ENCODE measurements around the gene FAM50B.

DNA sequence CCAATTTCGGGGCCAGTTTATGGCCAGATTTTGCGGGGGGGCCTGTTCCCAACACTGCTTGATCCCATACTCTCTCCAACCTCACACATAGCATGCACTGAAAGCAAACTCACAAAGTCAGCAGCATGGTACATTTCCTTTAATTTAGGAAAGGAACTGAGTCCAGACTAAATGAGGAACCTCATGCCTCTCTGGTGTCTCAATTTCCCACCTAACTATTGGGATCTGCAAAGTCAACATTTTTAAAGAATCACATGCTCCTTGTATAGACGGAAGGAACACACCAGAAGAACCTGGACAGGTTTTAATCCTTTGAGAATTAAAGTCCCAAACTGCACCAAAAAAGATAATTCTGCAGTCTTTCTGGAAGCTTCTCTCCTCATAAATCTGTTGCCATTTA is 33.3 kb downstream of the FAM50B start:
- TF ChIP-seq ZNF24 (tag by site-specific recombination; IDR thresholded peaks at IDR 0.05) (no peak), ZEB2 (tag by site-specific recombination; IDR thresholded peaks at IDR 0.05) (no peak), ZNF585B (tag by site-specific recombination; IDR thresholded peaks at IDR 0.05) (no peak), ZNF350 (tag by site-specific recombination; IDR thresholded peaks at IDR 0.05) (no peak), ZNF623 (tag by site-specific recombination; IDR thresholded peaks at IDR 0.05) (no peak)
- TF ChIP-seq, protein P1, sequence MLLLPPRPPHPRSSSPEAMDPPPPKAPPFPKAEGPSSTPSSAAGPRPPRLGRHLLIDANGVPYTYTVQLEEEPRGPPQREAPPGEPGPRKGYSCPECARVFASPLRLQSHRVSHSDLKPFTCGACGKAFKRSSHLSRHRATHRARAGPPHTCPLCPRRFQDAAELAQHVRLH (tag by site-specific recombination; IDR thresholded peaks at IDR 0.05), result no peak
- TF ChIP-seq, protein P2, sequence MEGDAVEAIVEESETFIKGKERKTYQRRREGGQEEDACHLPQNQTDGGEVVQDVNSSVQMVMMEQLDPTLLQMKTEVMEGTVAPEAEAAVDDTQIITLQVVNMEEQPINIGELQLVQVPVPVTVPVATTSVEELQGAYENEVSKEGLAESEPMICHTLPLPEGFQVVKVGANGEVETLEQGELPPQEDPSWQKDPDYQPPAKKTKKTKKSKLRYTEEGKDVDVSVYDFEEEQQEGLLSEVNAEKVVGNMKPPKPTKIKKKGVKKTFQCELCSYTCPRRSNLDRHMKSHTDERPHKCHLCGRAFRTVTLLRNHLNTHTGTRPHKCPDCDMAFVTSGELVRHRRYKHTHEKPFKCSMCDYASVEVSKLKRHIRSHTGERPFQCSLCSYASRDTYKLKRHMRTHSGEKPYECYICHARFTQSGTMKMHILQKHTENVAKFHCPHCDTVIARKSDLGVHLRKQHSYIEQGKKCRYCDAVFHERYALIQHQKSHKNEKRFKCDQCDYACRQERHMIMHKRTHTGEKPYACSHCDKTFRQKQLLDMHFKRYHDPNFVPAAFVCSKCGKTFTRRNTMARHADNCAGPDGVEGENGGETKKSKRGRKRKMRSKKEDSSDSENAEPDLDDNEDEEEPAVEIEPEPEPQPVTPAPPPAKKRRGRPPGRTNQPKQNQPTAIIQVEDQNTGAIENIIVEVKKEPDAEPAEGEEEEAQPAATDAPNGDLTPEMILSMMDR (tag by site-specific recombination; IDR thresholded peaks at IDR 0.05), result no peak
- TF ChIP-seq, protein P3, sequence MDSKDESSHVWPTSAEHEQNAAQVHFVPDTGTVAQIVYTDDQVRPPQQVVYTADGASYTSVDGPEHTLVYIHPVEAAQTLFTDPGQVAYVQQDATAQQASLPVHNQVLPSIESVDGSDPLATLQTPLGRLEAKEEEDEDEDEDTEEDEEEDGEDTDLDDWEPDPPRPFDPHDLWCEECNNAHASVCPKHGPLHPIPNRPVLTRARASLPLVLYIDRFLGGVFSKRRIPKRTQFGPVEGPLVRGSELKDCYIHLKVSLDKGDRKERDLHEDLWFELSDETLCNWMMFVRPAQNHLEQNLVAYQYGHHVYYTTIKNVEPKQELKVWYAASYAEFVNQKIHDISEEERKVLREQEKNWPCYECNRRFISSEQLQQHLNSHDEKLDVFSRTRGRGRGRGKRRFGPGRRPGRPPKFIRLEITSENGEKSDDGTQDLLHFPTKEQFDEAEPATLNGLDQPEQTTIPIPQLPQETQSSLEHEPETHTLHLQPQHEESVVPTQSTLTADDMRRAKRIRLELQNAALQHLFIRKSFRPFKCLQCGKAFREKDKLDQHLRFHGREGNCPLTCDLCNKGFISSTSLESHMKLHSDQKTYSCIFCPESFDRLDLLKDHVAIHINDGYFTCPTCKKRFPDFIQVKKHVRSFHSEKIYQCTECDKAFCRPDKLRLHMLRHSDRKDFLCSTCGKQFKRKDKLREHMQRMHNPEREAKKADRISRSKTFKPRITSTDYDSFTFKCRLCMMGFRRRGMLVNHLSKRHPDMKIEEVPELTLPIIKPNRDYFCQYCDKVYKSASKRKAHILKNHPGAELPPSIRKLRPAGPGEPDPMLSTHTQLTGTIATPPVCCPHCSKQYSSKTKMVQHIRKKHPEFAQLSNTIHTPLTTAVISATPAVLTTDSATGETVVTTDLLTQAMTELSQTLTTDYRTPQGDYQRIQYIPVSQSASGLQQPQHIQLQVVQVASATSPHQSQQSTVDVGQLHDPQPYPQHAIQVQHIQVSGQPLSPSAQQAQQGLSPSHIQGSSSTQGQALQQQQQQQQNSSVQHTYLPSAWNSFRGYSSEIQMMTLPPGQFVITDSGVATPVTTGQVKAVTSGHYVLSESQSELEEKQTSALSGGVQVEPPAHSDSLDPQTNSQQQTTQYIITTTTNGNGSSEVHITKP (tag by site-specific recombination; IDR thresholded peaks at IDR 0.05), result no peak
